Hepatocyte (in vitro differentiated cells): ENCODE measurements around the gene GLIPR2. TPM values are rescaled to one million over a fixed set of nuclear protein-coding genes. Genes with fewer than 3 reads are reported as not detected.

Experiments
- DNase-seq: peaks from one replicate; pipeline ENCODE4 v3.0.0-alpha.2; 2016; ENCODE audit warnings: low spot score
- H2AFZ ChIP-seq: fragments of 200-600 bp; sonication (generic); 2 replicates; pipeline ENCODE4 v1.6.0; 2016; ENCODE audit warnings: antibody characterized with exemption, mild to moderate bottlenecking
- H3K27ac ChIP-seq: fragments of 200-600 bp; sonication (generic); 2 replicates; pipeline ENCODE4 v1.5.1; 2016; ENCODE audit warnings: mild to moderate bottlenecking
- H3K27me3 ChIP-seq: fragments of 200-600 bp; sonication (generic); 2 replicates; pipeline ENCODE4 v1.6.1; 2016
- H3K36me3 ChIP-seq: fragments of 200-600 bp; sonication (generic); replicated peaks from 2 replicates; pipeline ENCODE4 v1.5.1; 2016; ENCODE audit warnings: low read depth; ENCODE audit not compliant: insufficient read depth
- H3K4me1 ChIP-seq: fragments of 200-600 bp; sonication (generic); 2 replicates; pipeline ENCODE4 v1.5.1; 2016; ENCODE audit warnings: mild to moderate bottlenecking, moderate library complexity; ENCODE audit not compliant: insufficient read depth
- H3K4me2 ChIP-seq: fragments of 200-600 bp; sonication (generic); 2 replicates; pipeline ENCODE4 v1.6.0; 2016
- H3K4me3 ChIP-seq: fragments of 200-600 bp; sonication (generic); 2 replicates; pipeline ENCODE4 v1.5.1; 2016; ENCODE audit warnings: mild to moderate bottlenecking
- H3K79me2 ChIP-seq: fragments of 200-600 bp; sonication (generic); 2 replicates; pipeline ENCODE4 v1.6.0; 2017; ENCODE audit warnings: mild to moderate bottlenecking
- H3K9me2 ChIP-seq: fragments of 200-600 bp; sonication (generic); replicated peaks from 2 replicates; pipeline ENCODE4 v1.6.0; 2017; ENCODE audit warnings: mild to moderate bottlenecking; ENCODE audit not compliant: insufficient read depth
- H3K9me3 ChIP-seq: fragments of 200-600 bp; sonication (generic); 2 replicates; pipeline ENCODE4 v1.5.1; 2016; ENCODE audit warnings: low read depth, mild to moderate bottlenecking
- H4K20me1 ChIP-seq: fragments of 200-600 bp; sonication (generic); 2 replicates; pipeline ENCODE4 v1.6.0; 2016; ENCODE audit warnings: mild to moderate bottlenecking; ENCODE audit not compliant: insufficient read depth, poor library complexity, severe bottlenecking
- EZH2 ChIP-seq: fragments of 200-600 bp; sonication (generic); IDR thresholded peaks from 2 replicates; pipeline ENCODE4 v1.6.1; 2016; ENCODE audit warnings: antibody characterized with exemption, mild to moderate bottlenecking, borderline replicate concordance
- EZH2phosphoT487 ChIP-seq: fragments of 200-600 bp; sonication (generic); IDR thresholded peaks from one replicate; pipeline ENCODE4 v1.6.1; 2018; ENCODE audit warnings: antibody characterized with exemption, mild to moderate bottlenecking, low read depth, moderate library complexity; ENCODE audit not compliant: unreplicated experiment, severe bottlenecking
- WGBS: methylation state at CpG from one replicate; pipeline ENCODE4 v1.1.6; 2016; ENCODE audit warnings: low lambda C conversion rate; ENCODE audit errors: missing lambda C conversion rate; 5-methylcytosine and 5-hydroxymethylcytosine counted together
- polyA plus RNA-seq: library from polyadenylated mRNA; unstranded; fragments of >200 nt; fragmentation: Nextera tagmentation; extraction: Ambion mirVana; gene quantifications from 2 replicates; pipeline ENCODE4 v1.2.1, GENCODE V29; 2016
- total RNA-seq: library from RNA; depleted of rRNA; stranded (reverse); fragments of >200 nt; gene quantifications from 2 replicates; pipeline ENCODE4 v1.2.3, GENCODE V29; 2014
- TF ChIP-seq, protein P1 (sequence below): fragments of 200-600 bp; sonication (generic); IDR thresholded peaks from 2 replicates; pipeline ENCODE4 v1.5.1; 2016; ENCODE audit warnings: antibody characterized with exemption, mild to moderate bottlenecking; ENCODE audit not compliant: poor library complexity

Gene GLIPR2
- total and polyA plus RNA-seq, 2 experiments from 2014 or later, result 12.6 to 14.1 TPM

DNA sequence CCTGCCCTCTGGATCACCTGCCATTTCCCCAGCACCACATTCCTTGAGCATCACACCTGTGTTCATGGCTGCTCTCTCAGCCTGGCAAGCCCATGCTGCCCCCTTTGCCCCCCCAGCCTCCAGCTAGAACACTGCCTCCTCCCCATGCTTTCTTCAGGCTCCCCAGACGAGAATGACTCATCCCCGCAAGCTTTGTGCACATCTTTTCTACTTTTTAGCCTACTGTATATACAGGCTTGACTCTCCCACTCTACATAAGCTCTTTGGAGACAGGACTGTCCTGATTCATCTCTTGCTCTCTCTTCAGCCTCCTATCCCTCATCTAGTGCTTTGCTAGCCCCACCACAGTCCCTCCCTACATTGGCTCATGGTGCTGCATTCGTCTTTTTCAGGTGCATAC, 19.9 kb upstream of the GLIPR2 start:
- H4K20me1 ChIP-seq, result no peaks in the 10 kb centered on the region
- no peaks in the 10 kb centered on the region for H3K9me2 ChIP-seq
- no peaks in the 10 kb centered on the region for H3K27me3 ChIP-seq
- H3K4me1 ChIP-seq, result no peaks in the 10 kb centered on the region
- no peaks in the 10 kb centered on the region for H3K36me3 ChIP-seq
- H3K4me3 ChIP-seq, result no peak overlapping the region
- DNase-seq, result no peak
- TF ChIP-seq EZH2phosphoT487, result no peak
- no peak for TF ChIP-seq EZH2
- TF ChIP-seq, protein P1, sequence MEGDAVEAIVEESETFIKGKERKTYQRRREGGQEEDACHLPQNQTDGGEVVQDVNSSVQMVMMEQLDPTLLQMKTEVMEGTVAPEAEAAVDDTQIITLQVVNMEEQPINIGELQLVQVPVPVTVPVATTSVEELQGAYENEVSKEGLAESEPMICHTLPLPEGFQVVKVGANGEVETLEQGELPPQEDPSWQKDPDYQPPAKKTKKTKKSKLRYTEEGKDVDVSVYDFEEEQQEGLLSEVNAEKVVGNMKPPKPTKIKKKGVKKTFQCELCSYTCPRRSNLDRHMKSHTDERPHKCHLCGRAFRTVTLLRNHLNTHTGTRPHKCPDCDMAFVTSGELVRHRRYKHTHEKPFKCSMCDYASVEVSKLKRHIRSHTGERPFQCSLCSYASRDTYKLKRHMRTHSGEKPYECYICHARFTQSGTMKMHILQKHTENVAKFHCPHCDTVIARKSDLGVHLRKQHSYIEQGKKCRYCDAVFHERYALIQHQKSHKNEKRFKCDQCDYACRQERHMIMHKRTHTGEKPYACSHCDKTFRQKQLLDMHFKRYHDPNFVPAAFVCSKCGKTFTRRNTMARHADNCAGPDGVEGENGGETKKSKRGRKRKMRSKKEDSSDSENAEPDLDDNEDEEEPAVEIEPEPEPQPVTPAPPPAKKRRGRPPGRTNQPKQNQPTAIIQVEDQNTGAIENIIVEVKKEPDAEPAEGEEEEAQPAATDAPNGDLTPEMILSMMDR, result no peak
- no peak overlapping the region for H2AFZ ChIP-seq
- H3K79me2 ChIP-seq, result no peaks in the 10 kb centered on the region
- WGBS, result 84% methylated on average over 3 of the region's 3 CpGs
- H3K4me2 ChIP-seq, result no peak overlapping the region
- H3K9me3 ChIP-seq, result no peaks in the 10 kb centered on the region
- no peak overlapping the region for H3K27ac ChIP-seq

DNA sequence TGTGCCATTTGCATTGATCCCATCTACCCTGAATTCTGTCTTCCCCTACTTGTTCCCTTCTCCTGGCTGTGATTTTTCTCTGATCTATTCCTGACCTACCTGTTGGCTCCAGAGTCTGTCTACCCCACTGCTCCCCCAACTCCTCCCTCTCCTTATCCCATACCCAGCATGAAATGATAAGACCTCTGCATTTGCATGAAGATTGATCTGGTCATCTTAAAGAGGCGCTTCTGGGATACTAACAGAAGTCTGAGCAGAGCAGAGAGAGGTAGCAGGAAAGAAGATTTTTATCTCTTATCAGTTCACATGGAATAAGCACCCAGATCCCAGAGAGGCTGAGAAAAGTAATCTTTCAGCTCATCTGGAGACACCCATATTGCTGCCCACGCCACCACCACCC, 18.3 kb upstream of the GLIPR2 start:
- Histone ChIP-seq H3K4me2 (no peak overlapping the region), H3K4me3 (no peak overlapping the region), H2AFZ (no peak overlapping the region), H3K27ac (no peak overlapping the region), H4K20me1 (no peaks in the 10 kb centered on the region), H3K27me3 (no peaks in the 10 kb centered on the region), H3K9me2 (no peaks in the 10 kb centered on the region), H3K9me3 (no peaks in the 10 kb centered on the region), H3K36me3 (no peaks in the 10 kb centered on the region), H3K4me1 (no peaks in the 10 kb centered on the region), H3K79me2 (no peaks in the 10 kb centered on the region)
- WGBS, result 93% methylated on average over 2 of the region's 2 CpGs
- no peak for DNase-seq
- TF ChIP-seq, protein P1, result no peak
- TF ChIP-seq EZH2, result no peak

GRCh38 chr9:36118706-36119105, 17.8 kb upstream of the GLIPR2 start:
- H4K20me1 ChIP-seq, result no peaks in the 10 kb centered on the region
- H3K9me3 ChIP-seq, result no peaks in the 10 kb centered on the region
- H2AFZ ChIP-seq, result no peak overlapping the region
- 76% methylated on average over 15 of the region's 15 CpGs for WGBS
- no peaks in the 10 kb centered on the region for H3K27me3 ChIP-seq
- no peaks in the 10 kb centered on the region for H3K9me2 ChIP-seq
- H3K4me3 ChIP-seq, result no peak overlapping the region
- H3K27ac ChIP-seq, result no peak overlapping the region
- no peak for DNase-seq
- H3K4me2 ChIP-seq, result no peak overlapping the region
- H3K36me3 ChIP-seq, result no peaks in the 10 kb centered on the region
- H3K4me1 ChIP-seq, result no peaks in the 10 kb centered on the region
- TF ChIP-seq EZH2phosphoT487 (no peak), EZH2 (no peak)
- TF ChIP-seq, protein P1, result no peak
- no peaks in the 10 kb centered on the region for H3K79me2 ChIP-seq

DNA sequence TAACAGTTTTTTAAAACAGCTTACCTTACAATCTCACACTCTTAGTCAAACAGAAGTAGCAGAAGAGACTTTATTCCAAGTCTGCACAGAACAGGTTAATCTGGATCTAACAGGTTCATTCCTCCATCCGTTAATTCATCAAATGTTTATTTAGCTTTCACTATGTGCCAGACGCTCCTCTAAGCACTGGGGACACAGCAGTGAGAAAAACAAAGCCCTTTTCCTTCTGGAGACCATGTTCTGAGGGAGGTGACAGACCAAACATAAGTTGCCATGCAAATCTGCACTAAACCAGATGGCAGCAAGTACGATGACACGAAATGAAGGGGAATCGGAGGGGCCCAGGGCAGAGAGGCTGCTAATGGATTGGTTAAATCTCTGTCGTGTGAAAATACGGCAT, 17.1 kb upstream of the GLIPR2 start:
- no peak for DNase-seq
- H4K20me1 ChIP-seq, result no peaks in the 10 kb centered on the region
- H3K4me3 ChIP-seq, result no peak overlapping the region
- H3K36me3 ChIP-seq, result no peaks in the 10 kb centered on the region
- H3K4me2 ChIP-seq, result no peak overlapping the region
- H3K79me2 ChIP-seq, result no peaks in the 10 kb centered on the region
- no peak overlapping the region for H3K27ac ChIP-seq
- no peaks in the 10 kb centered on the region for H3K9me3 ChIP-seq
- no peak for TF ChIP-seq EZH2
- WGBS, result 77% methylated on average over 7 of the region's 7 CpGs
- no peaks in the 10 kb centered on the region for H3K4me1 ChIP-seq
- no peaks in the 10 kb centered on the region for H3K9me2 ChIP-seq
- no peak overlapping the region for H2AFZ ChIP-seq
- no peaks in the 10 kb centered on the region for H3K27me3 ChIP-seq
